ENCODE data around the gene ARFIP2. TPM values are rescaled to one million over a fixed set of nuclear protein-coding genes. Genes with fewer than 3 reads are reported as not detected.

The ARFIP2 gene
- total and polyA plus RNA-seq, 10 of the 15 experiments (the other 5 are each of a cell fraction or from before 2014, with no cell fraction given), result 11.7 to 59.8 (median 48.0) TPM

- Histone ChIP-seq H3K36me3 (ENCODE audit: control insufficient read depth in 2 of 2, insufficient read depth in 2 of 2, low read length in 1 of 2) (no peaks in the 10 kb centered on the region), H4K20me1 (ENCODE audit: control insufficient read depth, insufficient read depth) (no peaks in the 10 kb centered on the region), H3K27me3 (replicated peaks in 1 of 2; ENCODE audit: control insufficient read depth in 2 of 2, insufficient read depth in 2 of 2, low read length in 1 of 2) (no peaks in the 10 kb centered on the region), H3K9me3 (replicated peaks; ENCODE audit: control insufficient read depth, insufficient read depth, low read length) (no peaks in the 10 kb centered on the region), H3K27ac (ENCODE audit: control insufficient read depth, insufficient read depth) (no peak overlapping the region), H3K9ac (ENCODE audit: control insufficient read depth, insufficient read depth, low read length) (no peak overlapping the region), H3K79me2 (ENCODE audit: control insufficient read depth, insufficient read depth, low read length) (no peaks in the 10 kb centered on the region), H3K4me1 (ENCODE audit: control insufficient read depth, insufficient read depth, low read length) (peaks cover 17% of the 10 kb centered on the region), H2AFZ (ENCODE audit: control insufficient read depth, low read depth, low read length) (peak overlapping the region; percentile 26; the same call in 1 of the 2 replicates), H3K4me3 (no peak overlapping the region), H3K4me2 (ENCODE audit: control insufficient read depth, insufficient read depth) (no peak overlapping the region)
- ChIA-PET RAD21 (ENCODE audit: unreplicated experiment) (interaction anchor here (1.0 to 14.2 kb wide), 4 partner anchors 43 to 245 kb away, joined by 4 to 305 read pairs (median 10); partner anchors contain the start of genes ARFIP2, MRPL17 and TIMM10B), CTCF (interaction anchor here (0.6 to 17.4 kb wide), 17 partner anchors 8 to 320 kb away, joined by 3 to 560 read pairs (median 5); partner anchors contain the start of genes ARFIP2 and TIMM10B), SMC1A (ENCODE audit: uncharacterized antibody, unreplicated experiment) (interaction anchor here (0.5 to 12.8 kb wide), 7 partner anchors 14 to 1124 kb away, joined by 3 to 293 read pairs (median 4); no protein-coding TSS in a partner anchor), POLR2A (interaction anchor here (0.7 kb wide), 1 partner anchor 37 kb away, joined by 3 read pairs; no protein-coding TSS in a partner anchor)
- FAIRE-seq (no peak), ATAC-seq (0 out of 3 replicates have a peak, but pooled peaks have one; percentile 10), DNase-seq (ENCODE audit: low read depth, low spot score) (no peak)
- in situ Hi-C loops (cut with MboI), result no loop called here
- intact Hi-C loops (cut with micrococcal nuclease; ENCODE audit: unreplicated experiment), result no loop called here
- WGBS (ENCODE audit: insufficient coverage, insufficient replicate concordance, low lambda C conversion rate, missing lambda C conversion rate), result 33% methylated on average over 3 of the region's 3 CpGs
- no TSS peak for BruUV-seq (replicated peaks)
- TF ChIP-seq RFX5 (IDR thresholded peaks at IDR 0.05; ENCODE audit: low read depth, low read length) (no peak), RAD51 (IDR thresholded peaks at IDR 0.05) (peak; percentile 50; the same call in 1 of the 2 replicates), EED (IDR thresholded peaks at IDR 0.05; ENCODE audit: low read depth) (peak; percentile 36; the same call in 1 of the 2 replicates), ZNF384 (IDR thresholded peaks at IDR 0.05; ENCODE audit: borderline replicate concordance, low read depth, low read length) (no peak), RUNX3 (IDR thresholded peaks at IDR 0.05; ENCODE audit: low read length) (0 out of 2 replicates have a peak, but pooled peaks have one; percentile 16), BHLHE40 (IDR thresholded peaks at IDR 0.05; ENCODE audit: borderline replicate concordance in 1 of 2, low read depth in 2 of 2, low read length in 1 of 2) (peak in 1 of 2 experiments; percentile 32; a peak in 2 of 4 replicates), ZNF207 (IDR thresholded peaks at IDR 0.05; ENCODE audit: borderline replicate concordance) (no peak), TCF3 (IDR thresholded peaks at IDR 0.05; ENCODE audit: borderline replicate concordance, insufficient read depth, low read depth, low read length) (no peak), SPI1 (IDR thresholded peaks at IDR 0.05; ENCODE audit: borderline replicate concordance, insufficient read depth, low read depth, low read length) (peak; percentile 30; the same call in 1 of the 2 replicates)
- TF ChIP-seq, protein P1, sequence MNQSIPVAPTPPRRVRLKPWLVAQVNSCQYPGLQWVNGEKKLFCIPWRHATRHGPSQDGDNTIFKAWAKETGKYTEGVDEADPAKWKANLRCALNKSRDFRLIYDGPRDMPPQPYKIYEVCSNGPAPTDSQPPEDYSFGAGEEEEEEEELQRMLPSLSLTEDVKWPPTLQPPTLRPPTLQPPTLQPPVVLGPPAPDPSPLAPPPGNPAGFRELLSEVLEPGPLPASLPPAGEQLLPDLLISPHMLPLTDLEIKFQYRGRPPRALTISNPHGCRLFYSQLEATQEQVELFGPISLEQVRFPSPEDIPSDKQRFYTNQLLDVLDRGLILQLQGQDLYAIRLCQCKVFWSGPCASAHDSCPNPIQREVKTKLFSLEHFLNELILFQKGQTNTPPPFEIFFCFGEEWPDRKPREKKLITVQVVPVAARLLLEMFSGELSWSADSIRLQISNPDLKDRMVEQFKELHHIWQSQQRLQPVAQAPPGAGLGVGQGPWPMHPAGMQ (IDR thresholded peaks at IDR 0.05; ENCODE audit: borderline replicate concordance), result no peak
- TF ChIP-seq, protein P2, sequence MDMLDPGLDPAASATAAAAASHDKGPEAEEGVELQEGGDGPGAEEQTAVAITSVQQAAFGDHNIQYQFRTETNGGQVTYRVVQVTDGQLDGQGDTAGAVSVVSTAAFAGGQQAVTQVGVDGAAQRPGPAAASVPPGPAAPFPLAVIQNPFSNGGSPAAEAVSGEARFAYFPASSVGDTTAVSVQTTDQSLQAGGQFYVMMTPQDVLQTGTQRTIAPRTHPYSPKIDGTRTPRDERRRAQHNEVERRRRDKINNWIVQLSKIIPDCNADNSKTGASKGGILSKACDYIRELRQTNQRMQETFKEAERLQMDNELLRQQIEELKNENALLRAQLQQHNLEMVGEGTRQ (IDR thresholded peaks at IDR 0.05; ENCODE audit: borderline replicate concordance, low read depth, low read length), result peak; percentile 5; the same call in 1 of the 2 replicates
- TF ChIP-seq, protein P3, sequence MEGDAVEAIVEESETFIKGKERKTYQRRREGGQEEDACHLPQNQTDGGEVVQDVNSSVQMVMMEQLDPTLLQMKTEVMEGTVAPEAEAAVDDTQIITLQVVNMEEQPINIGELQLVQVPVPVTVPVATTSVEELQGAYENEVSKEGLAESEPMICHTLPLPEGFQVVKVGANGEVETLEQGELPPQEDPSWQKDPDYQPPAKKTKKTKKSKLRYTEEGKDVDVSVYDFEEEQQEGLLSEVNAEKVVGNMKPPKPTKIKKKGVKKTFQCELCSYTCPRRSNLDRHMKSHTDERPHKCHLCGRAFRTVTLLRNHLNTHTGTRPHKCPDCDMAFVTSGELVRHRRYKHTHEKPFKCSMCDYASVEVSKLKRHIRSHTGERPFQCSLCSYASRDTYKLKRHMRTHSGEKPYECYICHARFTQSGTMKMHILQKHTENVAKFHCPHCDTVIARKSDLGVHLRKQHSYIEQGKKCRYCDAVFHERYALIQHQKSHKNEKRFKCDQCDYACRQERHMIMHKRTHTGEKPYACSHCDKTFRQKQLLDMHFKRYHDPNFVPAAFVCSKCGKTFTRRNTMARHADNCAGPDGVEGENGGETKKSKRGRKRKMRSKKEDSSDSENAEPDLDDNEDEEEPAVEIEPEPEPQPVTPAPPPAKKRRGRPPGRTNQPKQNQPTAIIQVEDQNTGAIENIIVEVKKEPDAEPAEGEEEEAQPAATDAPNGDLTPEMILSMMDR (IDR thresholded peaks at IDR 0.05 in 2 of 3, conservative IDR thresholded peaks at IDR 0.05 in 1 of 3; ENCODE audit: control insufficient read depth in 2 of 3, extremely low read depth in 1 of 3, insufficient read depth in 1 of 3, low read depth in 3 of 3, low read length in 3 of 3), result no peak
- TF ChIP-seq, protein P4, sequence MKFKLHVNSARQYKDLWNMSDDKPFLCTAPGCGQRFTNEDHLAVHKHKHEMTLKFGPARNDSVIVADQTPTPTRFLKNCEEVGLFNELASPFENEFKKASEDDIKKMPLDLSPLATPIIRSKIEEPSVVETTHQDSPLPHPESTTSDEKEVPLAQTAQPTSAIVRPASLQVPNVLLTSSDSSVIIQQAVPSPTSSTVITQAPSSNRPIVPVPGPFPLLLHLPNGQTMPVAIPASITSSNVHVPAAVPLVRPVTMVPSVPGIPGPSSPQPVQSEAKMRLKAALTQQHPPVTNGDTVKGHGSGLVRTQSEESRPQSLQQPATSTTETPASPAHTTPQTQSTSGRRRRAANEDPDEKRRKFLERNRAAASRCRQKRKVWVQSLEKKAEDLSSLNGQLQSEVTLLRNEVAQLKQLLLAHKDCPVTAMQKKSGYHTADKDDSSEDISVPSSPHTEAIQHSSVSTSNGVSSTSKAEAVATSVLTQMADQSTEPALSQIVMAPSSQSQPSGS (IDR thresholded peaks at IDR 0.05; ENCODE audit: low read length), result no peak
- TF ChIP-seq, protein P5, sequence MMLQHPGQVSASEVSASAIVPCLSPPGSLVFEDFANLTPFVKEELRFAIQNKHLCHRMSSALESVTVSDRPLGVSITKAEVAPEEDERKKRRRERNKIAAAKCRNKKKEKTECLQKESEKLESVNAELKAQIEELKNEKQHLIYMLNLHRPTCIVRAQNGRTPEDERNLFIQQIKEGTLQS (IDR thresholded peaks at IDR 0.05; ENCODE audit: borderline replicate concordance, extremely low read depth, low read depth, low read length), result 0 out of 2 replicates have a peak, but pooled peaks have one; percentile 16
- TF ChIP-seq, protein P6, sequence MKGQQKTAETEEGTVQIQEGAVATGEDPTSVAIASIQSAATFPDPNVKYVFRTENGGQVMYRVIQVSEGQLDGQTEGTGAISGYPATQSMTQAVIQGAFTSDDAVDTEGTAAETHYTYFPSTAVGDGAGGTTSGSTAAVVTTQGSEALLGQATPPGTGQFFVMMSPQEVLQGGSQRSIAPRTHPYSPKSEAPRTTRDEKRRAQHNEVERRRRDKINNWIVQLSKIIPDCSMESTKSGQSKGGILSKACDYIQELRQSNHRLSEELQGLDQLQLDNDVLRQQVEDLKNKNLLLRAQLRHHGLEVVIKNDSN (IDR thresholded peaks at IDR 0.05; ENCODE audit: borderline replicate concordance, extremely low read length, insufficient read depth, low read depth, low read length), result peak; percentile 77
Observed at GRCh38 chr11:6437993-6438392, 43.1 kb downstream of the ARFIP2 start.

All from GM12878 (cell line).